Fibroblast of lung (primary cell): ENCODE data around the gene CORT.

Experiments used
- CTCF ChIP-seq, 2 donors: IDR thresholded peaks in 1 of 2; conservative IDR thresholded peaks in 1 of 2; 1 replicate in 1 of 2; 2 replicates in 1 of 2; pipeline ENCODE4 v1.5.1; 2011 to 2012; ENCODE audit warnings: low read length in 2 of 2, control low read depth in 1 of 2, inconsistent platforms in 1 of 2, low read depth in 1 of 2, mild to moderate bottlenecking in 1 of 2
- EZH2 ChIP-seq: IDR thresholded peaks from 2 replicates; pipeline ENCODE4 v1.5.1; 2012; ENCODE audit warnings: low read length, control low read depth, mild to moderate bottlenecking; ENCODE audit errors: missing control alignments

GRCh38 chr1:10444248-10444647 is 5.6 kb upstream of the CORT start:
- TF ChIP-seq EZH2 (no peak), CTCF (conservative IDR thresholded peaks at IDR 0.05 in 1 of 2, IDR thresholded peaks at IDR 0.05 in 1 of 2; ENCODE audit: low read depth in 1 of 2, low read length in 2 of 2) (no peak)
